DLD1 (cell line): ENCODE results near the gene AP5Z1.

Experiments used
- in situ Hi-C: cut with HindIII; loops from 2 replicates; pipeline ENCODE4 v1.10.0; 2017; ENCODE audit warnings: low sequenced_read_pairs

The AP5Z1 gene

DNA sequence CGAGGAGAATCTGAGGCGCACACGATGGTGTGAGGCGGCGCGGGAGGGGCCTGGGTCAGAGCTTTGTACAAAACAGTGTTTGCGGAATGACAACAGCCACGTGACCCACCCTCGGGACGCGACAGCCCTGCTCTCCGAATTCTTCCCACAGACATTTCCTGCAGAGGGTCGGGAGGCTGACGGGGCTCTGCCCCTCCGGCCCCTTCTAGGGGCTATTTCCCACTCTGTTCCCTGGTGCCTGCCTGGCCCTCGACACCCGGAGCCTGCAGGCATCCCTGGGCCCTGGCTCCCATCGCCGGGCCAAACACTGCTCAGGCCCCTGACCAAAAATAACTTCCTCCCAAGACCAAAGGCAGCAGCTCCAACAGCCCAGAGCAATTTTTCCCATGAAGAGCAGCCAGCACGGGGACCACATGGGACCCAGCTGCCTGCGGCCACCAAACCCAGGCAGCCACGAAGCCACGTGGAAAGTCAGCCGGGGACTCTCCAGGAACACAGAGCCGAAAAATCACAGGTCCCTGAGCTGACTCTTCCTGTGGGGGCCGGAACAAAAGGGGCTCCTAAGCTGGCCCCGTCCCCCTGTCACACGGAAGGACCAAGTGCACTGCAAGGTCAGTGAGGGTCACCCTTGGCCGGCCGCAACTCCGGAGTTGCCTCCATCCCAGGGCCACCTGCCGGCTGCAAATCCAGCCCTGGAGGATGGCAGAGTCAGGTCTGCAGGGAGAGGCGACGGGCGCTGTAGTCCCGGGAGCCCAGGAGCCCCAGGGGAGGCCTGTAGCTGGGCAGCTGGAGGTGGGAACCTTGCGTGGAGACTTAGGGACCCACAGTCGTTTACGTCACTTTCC is 44.4 kb downstream of the AP5Z1 start:
- in situ Hi-C loops = no loop called here

DNA sequence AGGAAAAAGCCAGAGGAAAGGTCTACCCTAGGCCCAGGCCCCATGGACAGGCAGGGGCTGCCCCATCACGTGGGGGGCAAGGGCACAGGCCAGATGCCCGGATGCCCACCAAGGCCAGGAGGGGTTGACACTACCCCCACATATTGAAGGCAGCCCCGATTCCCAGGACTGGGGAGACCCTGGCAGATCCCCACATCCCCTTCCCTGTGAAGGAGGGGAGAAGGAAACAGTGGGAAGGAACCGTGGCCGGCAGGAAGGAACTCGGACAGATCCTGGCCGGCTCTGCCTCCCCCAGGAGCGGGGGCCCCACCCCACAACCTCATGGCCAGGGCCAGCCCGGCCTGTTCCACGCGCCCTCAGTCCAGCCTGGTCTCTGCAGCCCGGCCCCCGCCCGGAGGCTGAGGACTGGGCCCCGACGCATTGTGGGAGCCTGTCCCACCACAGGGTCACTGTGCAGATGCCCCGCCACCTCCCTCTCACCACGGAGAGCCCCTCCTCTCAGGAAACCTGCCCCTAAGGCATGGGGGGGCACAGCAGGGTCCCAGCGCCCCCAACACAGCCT is 45.1 kb downstream of the AP5Z1 start:
- in situ Hi-C loops = no loop called here

DNA sequence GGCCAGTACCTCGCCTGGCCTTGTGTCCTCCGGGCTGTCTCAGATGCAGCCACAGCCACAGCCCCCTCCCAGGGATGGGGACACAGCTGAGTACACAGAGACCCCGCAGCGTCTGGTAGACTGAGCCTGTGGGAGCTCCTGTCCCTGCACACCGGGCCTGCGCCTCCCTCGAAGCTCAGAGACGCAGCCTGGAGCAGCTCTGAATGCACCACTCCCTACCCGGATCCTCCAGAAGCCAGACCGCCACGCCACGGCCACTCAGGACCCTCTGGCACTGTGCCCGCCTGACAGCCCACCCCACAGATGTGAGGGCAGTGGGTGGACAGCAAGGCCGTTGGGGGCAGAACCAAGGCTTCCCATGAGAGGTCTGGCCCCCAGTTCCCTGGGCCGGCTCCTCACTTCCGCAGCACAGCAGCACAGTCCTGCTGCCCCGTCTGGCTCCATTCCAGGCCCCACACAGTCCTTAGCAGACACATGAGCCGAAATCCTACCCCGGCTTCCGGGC is 45.6 kb downstream of the AP5Z1 start:
- in situ Hi-C loops = no loop called here

DNA sequence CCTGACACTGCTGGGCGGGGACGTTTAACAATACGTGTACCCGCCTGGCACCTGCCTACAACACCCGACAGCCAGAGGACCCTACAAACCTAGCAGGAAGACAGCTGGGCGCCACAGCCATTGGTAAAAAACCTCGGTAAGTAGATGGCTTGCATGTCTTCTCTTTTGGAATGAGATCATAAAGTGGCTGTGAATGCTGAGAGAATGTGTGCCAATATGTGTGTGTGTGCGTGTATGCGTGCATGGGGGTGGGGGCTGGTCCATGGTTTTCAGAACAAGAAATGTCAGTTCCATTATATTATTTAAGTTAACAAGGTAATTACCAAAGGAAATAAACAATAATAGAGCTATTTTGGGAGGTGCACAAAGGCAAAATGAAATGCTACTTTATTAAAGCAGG is 47.3 kb downstream of the AP5Z1 start:
- in situ Hi-C loops = no loop called here

DNA sequence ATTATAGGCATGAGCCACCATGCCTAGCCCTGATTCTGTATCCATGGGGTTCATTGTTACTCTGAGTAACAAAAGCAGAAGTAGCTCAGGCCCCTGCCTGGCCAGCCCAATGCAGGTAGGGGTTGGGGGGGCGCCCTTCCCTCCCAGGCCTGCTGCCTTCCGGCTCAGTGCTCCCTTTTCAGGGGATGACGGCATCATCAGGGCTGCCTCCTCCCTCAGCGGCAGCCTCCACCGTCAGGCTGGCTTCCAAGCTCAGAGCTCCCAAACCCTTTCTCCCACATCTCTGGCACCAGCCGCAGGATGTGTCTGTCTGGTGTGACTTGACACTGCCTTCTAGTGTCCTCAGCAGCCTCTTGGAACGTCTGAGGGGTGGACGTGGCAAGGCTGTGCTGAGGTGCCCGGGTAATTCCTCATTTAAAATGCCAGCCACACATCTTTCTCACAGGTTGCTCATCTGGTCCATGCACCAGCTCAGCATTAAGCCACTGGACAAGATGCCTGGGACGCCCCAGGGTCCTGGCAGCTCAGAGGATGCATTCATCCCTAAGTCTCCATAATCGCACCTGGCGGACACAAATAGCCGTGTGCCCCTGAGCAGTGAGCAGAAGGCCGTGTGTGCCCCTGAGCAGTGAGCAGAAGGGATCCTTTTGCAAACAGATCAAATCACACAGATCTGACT is 48.2 kb downstream of the AP5Z1 start:
- in situ Hi-C loops = no loop called here

DNA sequence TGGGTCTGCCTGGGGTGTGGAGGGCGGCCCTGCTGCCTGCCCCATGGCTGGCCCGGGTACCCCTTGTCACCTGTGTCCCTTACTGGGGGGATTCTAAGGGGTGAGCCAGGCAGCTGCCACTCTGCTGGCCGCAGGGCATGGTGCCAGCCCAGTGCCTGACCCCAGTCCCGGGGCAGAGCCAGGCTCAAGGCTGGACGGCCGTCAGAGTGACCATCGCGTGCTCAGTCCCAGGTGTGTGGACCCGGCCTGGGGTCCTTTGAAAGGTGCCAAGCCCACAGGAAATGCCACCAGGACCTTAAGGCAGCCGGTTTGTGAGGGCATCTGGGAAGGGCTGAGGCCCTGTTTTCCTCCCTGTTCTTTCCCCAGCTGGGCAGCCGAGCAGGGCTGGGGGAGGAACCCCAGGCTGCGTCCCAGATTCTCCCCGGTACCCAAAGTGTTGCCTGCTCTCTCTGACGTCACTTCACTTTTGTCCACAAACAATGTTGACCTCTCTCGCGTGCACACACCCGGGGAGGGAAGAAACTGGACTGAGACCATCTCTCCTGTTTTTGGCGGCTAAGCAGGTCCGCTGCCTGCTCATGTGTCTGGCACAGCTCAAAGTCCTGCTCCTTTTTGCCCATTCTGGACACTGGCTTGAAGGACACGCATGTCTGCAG is 48.8 kb downstream of the AP5Z1 start:
- in situ Hi-C loops = no loop called here

DNA sequence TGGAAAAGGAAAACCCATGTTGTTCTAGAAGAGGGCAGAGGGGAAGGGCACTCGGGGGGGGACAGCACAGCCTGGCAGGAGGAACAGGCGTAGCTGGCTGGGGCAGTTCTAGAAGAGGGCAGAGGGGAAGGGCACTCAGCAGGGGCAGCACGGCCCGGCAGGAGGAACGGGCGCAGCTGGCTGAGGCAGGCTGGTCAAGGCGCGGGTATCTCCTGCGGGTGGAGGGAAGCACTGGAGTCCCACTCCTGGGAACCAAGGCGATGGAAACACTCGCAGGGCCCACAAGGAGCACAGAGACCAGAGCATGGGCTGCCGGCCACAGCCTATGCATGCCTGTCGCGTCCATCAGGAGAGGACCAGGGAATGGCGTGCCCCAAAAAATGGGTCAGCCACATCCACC is 49.7 kb downstream of the AP5Z1 start:
- in situ Hi-C loops = no loop called here

DNA sequence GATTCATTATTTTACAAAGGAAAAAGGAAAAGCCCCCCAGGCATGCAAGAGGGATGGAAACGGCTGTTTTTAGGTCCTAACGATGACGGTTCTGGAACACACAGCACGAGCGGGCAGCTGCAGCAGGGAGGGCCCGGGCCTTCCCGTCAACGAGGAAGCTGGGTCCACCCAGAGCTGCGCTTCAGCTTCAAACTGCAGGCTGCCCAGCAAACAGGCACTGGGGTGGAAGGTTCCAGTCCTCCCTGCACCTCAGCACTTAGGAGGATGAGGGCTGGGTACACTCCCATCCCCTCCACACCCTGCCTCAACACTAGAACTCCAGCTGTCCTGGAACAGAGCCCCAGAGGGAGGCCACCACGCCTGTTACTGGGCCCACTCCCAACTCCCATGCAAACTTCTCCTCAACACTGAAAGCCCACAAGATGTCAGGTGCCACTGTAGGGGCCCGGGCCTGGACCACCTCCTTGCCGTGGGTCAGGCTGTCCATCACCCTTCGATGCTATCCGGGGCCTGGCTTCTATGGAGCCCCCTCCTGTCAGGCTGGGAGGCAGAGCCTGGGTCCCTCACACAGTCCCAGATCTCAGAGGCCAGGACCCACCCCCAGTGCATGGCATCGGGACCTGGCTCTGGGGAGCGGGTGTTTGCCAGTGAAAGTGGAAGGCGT is 53.4 kb downstream of the AP5Z1 start:
- in situ Hi-C loops = no loop called here

- in situ Hi-C loops = no loop called here
Measured at GRCh38 chr7:4830176-4830575, 54.8 kb downstream of the AP5Z1 start.

DNA sequence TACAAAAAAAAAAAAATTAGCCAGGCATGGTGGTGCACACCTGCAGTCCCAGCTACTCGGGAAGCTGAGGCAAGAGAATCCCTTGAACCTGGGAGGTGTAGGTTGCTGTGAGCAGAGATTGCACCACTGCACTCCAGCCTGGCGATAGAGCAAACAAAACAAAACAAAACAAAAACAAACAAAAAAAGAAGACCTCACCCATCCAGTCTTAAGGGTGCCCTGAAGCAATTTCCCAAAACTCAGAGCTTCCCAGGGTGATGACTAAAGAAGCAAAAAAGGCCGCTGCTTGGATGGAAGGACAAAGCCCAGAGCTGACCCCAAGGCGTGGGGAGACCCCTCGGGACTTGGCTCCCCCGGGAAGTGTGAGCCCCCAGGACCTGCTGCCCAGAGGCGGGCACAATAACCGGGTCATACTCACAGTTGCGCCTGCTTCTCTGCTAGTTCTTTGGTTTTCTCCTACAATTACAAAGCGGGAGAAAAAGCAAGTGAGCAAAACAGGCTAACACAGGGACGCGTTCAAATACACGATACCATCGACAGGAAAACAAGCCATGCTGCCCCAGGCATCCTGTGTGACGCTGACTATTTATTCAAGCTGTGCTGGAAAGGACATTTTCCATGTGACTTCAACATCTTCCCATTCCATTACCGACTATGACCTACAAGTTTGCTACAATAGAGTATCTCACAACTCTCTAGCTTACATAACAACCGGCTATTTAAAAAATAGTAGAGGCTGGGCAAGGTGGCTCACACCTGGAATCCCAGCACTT is 56.5 kb downstream of the AP5Z1 start:
- in situ Hi-C loops = no loop called here

DNA sequence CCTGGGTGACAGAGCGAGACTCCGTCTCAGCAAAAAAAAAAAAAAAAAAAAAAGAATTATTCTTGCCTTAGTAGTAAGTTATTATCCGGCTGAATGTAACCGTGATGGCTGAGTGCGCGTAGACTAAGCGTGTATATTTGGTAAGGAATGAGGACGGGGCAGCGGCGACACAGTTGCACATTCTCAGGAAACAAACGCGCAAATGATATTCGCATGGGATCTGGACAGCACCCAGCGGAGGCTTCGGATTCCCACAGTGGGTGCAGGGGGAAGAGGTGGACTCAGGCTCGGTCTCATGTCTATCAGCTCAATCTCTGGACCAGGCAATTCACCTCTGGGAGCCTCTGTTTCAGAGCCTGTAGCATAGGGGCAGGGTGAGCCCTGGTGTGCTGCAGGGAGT is 57.3 kb downstream of the AP5Z1 start:
- in situ Hi-C loops = no loop called here

GRCh38 chr7:4833176-4833575 is 57.8 kb downstream of the AP5Z1 start:
- in situ Hi-C loops = no loop called here

DNA sequence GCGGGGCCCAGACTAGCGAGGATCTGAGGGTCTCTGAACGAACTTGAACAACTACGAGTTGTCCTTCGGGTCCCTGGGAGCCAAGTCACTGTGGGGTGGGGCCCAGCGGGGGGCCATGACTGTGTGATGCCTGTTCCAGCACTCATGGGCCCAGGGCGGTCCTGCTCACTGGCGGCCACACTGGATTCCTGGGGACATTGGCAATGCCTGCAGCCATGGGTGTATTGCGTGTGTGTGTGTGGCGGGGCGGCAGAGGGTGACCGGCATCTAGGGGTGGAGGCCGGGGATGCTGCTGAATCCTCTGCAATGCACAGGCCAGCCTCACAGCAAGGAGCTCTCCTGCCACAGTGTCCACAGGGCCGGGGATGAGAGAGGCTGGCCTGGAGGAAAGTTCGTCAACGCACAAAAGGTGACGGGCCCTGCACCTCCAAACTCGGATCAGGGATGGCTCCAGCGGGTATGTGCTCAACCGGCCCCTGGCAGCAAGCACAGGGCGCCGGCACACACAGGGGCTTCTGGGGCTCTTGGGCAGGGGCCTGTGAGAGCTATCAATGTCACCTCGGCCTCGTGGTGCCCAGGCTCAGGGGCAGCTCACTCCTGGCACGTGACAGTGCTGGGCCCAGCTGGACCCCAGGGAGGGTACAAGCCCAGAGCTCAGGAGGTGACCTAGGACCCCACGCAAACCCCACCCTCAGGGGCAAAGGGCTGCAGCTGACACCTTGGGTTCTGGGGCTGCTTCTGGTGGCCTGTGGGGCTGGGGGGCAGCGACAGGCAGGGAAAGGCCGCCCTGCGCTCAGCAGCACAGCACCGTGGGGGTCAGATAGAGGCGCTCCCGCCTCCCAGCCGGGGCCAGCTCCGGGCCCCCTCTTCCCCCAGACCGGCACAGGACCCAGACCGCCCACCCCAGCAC is 58.5 kb downstream of the AP5Z1 start:
- in situ Hi-C loops = no loop called here

GRCh38 chr7:4834601-4835397 is 59.4 kb downstream of the AP5Z1 start:
- in situ Hi-C loops = no loop called here

DNA sequence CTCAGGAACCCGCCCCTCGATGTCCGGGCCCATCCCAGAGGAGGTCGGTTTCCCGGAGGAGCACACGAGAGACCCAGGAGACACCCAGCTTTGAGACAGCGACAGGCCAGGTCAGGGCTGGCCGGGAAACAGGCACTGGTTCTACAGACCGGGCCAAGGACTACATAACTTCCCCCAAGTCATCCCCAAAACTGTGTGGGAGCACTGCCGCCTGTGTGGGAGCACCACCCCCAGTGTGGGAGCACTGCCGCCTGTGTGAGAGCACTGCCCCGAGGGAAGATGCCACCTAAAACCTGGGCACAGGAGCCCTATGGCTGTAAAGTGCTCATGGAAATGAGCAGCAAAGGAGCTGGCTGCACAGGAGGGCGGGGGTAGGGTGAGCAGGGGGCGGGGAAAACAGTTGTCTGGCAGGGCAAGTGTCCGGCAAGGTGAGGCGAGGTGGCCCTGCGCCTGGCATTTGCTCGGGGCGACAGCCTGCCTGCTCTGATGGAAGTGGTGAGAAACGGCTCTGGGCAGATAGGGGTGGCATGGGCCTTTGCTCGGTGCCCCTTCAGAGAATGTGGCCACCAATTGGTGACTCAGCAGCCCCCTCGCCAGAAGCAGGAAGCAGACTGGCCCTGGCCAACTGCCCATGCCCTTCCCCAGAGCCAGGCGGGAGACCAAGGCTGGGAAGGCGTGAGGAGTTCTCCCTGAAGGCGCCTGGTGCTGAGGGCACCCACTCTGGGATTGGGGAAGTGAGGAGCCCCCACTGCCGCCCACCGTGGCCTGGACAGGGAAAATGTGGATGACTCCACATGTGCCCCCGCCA is 60.2 kb downstream of the AP5Z1 start:
- in situ Hi-C loops = no loop called here

DNA sequence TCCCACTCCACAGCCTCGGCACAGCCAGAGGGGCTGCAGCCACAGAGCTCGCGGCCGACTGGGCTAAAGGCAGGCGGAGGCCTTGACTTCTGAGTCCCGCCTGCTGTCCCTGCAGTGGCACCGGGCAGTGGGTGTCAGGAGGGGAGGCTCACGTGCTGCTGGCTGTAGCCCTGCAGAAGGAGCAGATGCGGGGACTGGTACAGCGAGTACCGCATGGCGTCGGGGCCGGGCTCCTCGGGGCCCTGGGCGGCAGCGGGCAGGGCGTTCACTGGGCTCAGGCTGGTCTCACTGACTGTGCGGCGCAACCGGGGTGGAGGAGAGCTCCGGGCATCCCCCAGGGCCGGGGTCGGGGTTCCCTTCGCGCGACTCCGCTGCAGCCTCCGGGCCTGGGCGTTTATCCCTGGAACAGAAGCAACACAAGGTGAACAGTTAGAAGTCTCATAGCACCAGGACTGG is 60.8 kb downstream of the AP5Z1 start:
- in situ Hi-C loops = no loop called here

GRCh38 chr7:4837041-4837802 is 61.8 kb downstream of the AP5Z1 start:
- in situ Hi-C loops = no loop called here
